Kidney epithelial cell (primary cell): Measurements from ENCODE around the gene WDR70. TPM values are rescaled to one million over a fixed set of nuclear protein-coding genes. Genes with fewer than 3 reads are reported as not detected.
"Not testable (repeated sequence)": the region's sequence is repeated elsewhere in the genome, so short reads cannot be mapped to it uniquely, and the experiment has no call there.

Source experiments
- DNase-seq: peaks from one replicate; pipeline ENCODE4 v3.0.0-alpha.2; 2010; ENCODE audit warnings: low read depth
- H3K27me3 ChIP-seq: 2 replicates; pipeline ENCODE4 v1.6.0; 2011; ENCODE audit warnings: low read length; ENCODE audit not compliant: control insufficient read depth, insufficient read depth
- H3K36me3 ChIP-seq: 2 replicates; pipeline ENCODE4 v1.5.1; 2011; ENCODE audit warnings: low read length; ENCODE audit not compliant: control insufficient read depth, insufficient read depth
- H3K4me3 ChIP-seq: 2 replicates; pipeline ENCODE4 v1.5.1; 2011; ENCODE audit warnings: low read depth, mild to moderate bottlenecking, control low read depth, low read length
- total RNA-seq: library from RNA; depleted of rRNA; stranded (reverse); fragments of >200 nt; gene quantifications from 2 replicates; pipeline ENCODE4 v1.2.3, GENCODE V29; 2015
- TF ChIP-seq, protein P1 (sequence below): IDR thresholded peaks from 2 replicates; pipeline ENCODE4 v1.5.1; 2011; ENCODE audit warnings: mild to moderate bottlenecking, moderate library complexity, low read length, control low read depth, inconsistent platforms; ENCODE audit not compliant: insufficient read depth, poor library complexity, severe bottlenecking

WDR70 gene
- total RNA-seq, 1 donor from 2014 or later: 19.6 TPM

DNA sequence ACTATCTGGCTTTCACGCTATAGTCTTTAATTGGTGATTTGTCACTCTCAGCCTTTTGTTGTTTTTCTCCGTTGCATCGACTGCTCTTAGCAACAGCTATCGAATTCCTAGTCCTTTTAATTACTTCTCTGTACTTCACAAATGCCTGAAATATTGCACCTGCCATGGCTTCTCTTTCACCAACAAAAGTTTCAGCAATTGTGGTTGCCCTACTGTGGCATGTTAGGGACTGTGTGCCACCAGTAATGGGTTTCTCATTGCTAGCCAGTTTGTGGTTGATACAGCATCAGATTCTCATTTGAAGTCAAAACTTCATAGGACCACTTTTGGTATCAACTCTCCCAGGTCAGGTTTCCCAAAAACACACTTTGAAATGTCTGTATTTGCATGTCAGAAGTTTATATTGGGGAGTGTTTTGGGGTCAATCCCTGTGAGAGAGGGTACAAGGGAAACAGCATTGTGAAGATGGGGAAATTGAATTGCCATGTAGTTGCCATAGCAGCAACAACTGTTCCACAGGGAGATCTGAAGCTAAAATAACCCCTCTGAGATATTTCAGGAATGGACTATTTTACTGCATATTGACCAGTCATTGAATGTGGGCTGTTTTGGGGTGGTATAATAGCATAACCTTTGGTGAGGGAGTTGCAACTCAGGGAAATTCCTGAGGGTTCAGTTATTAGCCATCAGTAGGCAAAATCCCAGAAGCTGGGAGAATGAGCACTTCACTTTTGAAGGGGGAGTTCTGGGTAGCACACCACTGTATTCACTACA lies 99.2 kb downstream of the WDR70 start:
- TF ChIP-seq, protein P1, sequence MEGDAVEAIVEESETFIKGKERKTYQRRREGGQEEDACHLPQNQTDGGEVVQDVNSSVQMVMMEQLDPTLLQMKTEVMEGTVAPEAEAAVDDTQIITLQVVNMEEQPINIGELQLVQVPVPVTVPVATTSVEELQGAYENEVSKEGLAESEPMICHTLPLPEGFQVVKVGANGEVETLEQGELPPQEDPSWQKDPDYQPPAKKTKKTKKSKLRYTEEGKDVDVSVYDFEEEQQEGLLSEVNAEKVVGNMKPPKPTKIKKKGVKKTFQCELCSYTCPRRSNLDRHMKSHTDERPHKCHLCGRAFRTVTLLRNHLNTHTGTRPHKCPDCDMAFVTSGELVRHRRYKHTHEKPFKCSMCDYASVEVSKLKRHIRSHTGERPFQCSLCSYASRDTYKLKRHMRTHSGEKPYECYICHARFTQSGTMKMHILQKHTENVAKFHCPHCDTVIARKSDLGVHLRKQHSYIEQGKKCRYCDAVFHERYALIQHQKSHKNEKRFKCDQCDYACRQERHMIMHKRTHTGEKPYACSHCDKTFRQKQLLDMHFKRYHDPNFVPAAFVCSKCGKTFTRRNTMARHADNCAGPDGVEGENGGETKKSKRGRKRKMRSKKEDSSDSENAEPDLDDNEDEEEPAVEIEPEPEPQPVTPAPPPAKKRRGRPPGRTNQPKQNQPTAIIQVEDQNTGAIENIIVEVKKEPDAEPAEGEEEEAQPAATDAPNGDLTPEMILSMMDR: no peak

DNA sequence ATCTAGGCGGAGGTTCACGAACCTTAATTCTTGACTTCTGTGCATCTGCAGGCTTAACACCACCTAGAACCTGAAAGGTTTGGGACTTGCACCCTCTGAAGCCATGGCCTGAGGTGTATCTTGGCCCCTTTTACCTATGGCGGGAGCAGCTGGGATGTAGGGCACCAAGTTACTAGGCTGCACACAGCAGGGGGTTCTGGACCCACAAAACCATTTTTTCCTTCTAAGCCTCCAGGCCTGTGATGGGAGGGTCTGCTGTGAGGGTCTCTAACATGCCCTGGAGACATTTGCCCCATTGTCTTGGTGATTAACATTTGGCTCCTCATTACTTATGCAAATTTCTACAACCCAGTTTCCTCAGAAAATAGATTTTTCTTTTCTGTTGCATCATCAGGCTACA lies 102.3 kb downstream of the WDR70 start:
- not testable (repeated sequence) for H3K27me3 ChIP-seq, H3K36me3 ChIP-seq, DNase-seq, H3K4me3 ChIP-seq

More for the DNA sequence above, 99.2 kb downstream of the WDR70 start:
- no peaks in the 10 kb centered on the region for H3K36me3 ChIP-seq
- H3K4me3 ChIP-seq: no peak overlapping the region
- DNase-seq: no peak
- H3K27me3 ChIP-seq: no peaks in the 10 kb centered on the region

GRCh38 chr5:37490120-37490810 lies 111.1 kb downstream of the WDR70 start:
- no peak for DNase-seq
- TF ChIP-seq, protein P1: no peak
- Histone ChIP-seq H3K4me3 (no peak overlapping the region), H3K27me3 (no peaks in the 10 kb centered on the region), H3K36me3 (no peaks in the 10 kb centered on the region)

- DNase-seq: no peak
- Histone ChIP-seq H3K4me3 (no peak overlapping the region), H3K36me3 (no peaks in the 10 kb centered on the region), H3K27me3 (no peaks in the 10 kb centered on the region)
- TF ChIP-seq, protein P1: no peak
These were observed 111.8 kb downstream of the WDR70 start for GRCh38 chr5:37490931-37491330.

GRCh38 chr5:37492778-37493555 lies 113.8 kb downstream of the WDR70 start:
- no peaks in the 10 kb centered on the region for H3K27me3 ChIP-seq
- no peaks in the 10 kb centered on the region for H3K36me3 ChIP-seq
- TF ChIP-seq, protein P1: no peak
- H3K4me3 ChIP-seq: no peak overlapping the region
- DNase-seq: no peak

GRCh38 chr5:37494756-37495155 lies 115.6 kb downstream of the WDR70 start:
- H3K4me3 ChIP-seq: no peak overlapping the region
- no peaks in the 10 kb centered on the region for H3K27me3 ChIP-seq
- H3K36me3 ChIP-seq: no peaks in the 10 kb centered on the region
- TF ChIP-seq, protein P1: no peak
- DNase-seq: no peak
